ENCODE measurements around the gene ICE2.

ICE2 gene

DNA sequence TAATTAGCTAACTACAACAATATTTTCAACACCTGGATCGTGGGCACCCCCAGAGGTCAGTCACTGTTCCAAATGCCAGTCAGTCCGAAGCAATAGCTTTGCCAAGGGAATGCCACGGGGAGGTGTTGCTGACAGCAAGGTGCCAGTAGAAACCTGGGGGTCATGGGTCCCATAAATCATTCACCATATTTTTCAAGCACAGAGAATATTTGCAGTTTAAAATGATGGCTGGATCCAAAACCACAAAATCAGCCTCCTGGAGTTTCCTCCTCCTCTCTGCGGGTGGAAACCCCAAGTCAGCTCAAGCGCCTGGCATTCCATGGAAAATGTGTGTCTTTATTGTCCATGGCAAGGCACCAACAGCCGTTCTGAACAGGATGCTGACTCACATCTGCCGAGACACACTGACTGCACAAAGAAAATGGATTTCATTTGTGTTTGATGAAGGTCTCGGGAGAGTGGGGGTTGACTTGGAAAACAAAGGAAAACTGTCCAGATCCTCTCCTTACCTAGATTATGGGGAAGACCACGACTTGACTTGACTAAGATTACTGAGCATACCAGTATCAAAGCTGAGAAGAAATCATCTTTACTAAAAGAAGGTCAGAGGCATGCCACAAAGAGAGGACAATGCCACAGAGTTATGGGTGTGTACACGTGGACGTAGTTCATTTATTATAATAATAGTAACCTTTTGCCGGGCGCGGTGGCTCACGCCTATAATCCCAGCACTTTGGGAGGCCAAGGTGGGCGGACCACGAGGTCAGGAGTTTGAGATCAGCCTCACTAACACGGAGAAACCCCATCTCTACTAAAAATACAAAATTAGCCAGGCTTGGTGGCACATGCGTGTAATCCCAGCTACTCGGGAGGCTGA lies 107.5 kb downstream of the ICE2 start:
- TF ChIP-seq ZC3H10 (CRISPR knock-in tag; IDR thresholded peaks at IDR 0.05) (peak; percentile 62), ZNF70 (CRISPR knock-in tag; IDR thresholded peaks at IDR 0.05) (no peak), TOX (CRISPR knock-in tag; IDR thresholded peaks at IDR 0.05; ENCODE audit: borderline replicate concordance) (peak; percentile 80), ZNF8 (CRISPR knock-in tag; IDR thresholded peaks at IDR 0.05) (no peak), RARB (CRISPR knock-in tag; IDR thresholded peaks at IDR 0.05) (peak; percentile 81), ESRRG (CRISPR knock-in tag; IDR thresholded peaks at IDR 0.05) (no peak), PPARA (CRISPR knock-in tag; IDR thresholded peaks at IDR 0.05; ENCODE audit: borderline replicate concordance) (no peak), TCF4 (CRISPR knock-in tag; IDR thresholded peaks at IDR 0.05; ENCODE audit: borderline replicate concordance) (no peak), ZFP3 (CRISPR knock-in tag; IDR thresholded peaks at IDR 0.05) (peak; percentile 12; the same call in 1 of the 2 replicates), CSDC2 (CRISPR knock-in tag; IDR thresholded peaks at IDR 0.05) (0 out of 2 replicates have a peak, but pooled peaks have one; percentile 36), TSHZ2 (CRISPR knock-in tag; IDR thresholded peaks at IDR 0.05) (no peak), GLIS3 (CRISPR knock-in tag; IDR thresholded peaks at IDR 0.05) (no peak), ARNTL (CRISPR knock-in tag; IDR thresholded peaks at IDR 0.05; ENCODE audit: borderline replicate concordance, low read depth) (no peak), ISL1 (CRISPR knock-in tag; IDR thresholded peaks at IDR 0.05) (peak; percentile 87), PATZ1 (CRISPR knock-in tag; IDR thresholded peaks at IDR 0.05; ENCODE audit: borderline replicate concordance) (peak; percentile 62; the same call in 1 of the 2 replicates), BACH2 (CRISPR knock-in tag; IDR thresholded peaks at IDR 0.05; ENCODE audit: borderline replicate concordance) (no peak), ZNF565 (CRISPR knock-in tag; conservative IDR thresholded peaks at IDR 0.05; ENCODE audit: low read depth) (no peak), OSR1 (CRISPR knock-in tag; IDR thresholded peaks at IDR 0.05) (peak; percentile 60; the same call in 1 of the 2 replicates), ZFP30 (CRISPR knock-in tag; IDR thresholded peaks at IDR 0.05) (no peak), CREB5 (CRISPR knock-in tag; IDR thresholded peaks at IDR 0.05; ENCODE audit: low read depth) (peak; percentile 29), SNAI2 (CRISPR knock-in tag; IDR thresholded peaks at IDR 0.05) (0 out of 2 replicates have a peak, but pooled peaks have one; percentile 79)
- TF ChIP-seq, protein P1, sequence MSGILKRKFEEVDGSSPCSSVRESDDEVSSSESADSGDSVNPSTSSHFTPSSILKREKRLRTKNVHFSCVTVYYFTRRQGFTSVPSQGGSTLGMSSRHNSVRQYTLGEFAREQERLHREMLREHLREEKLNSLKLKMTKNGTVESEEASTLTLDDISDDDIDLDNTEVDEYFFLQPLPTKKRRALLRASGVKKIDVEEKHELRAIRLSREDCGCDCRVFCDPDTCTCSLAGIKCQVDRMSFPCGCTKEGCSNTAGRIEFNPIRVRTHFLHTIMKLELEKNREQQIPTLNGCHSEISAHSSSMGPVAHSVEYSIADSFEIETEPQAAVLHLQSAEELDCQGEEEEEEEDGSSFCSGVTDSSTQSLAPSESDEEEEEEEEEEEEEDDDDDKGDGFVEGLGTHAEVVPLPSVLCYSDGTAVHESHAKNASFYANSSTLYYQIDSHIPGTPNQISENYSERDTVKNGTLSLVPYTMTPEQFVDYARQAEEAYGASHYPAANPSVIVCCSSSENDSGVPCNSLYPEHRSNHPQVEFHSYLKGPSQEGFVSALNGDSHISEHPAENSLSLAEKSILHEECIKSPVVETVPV (CRISPR knock-in tag; IDR thresholded peaks at IDR 0.05), result no peak
- TF ChIP-seq, protein P2, sequence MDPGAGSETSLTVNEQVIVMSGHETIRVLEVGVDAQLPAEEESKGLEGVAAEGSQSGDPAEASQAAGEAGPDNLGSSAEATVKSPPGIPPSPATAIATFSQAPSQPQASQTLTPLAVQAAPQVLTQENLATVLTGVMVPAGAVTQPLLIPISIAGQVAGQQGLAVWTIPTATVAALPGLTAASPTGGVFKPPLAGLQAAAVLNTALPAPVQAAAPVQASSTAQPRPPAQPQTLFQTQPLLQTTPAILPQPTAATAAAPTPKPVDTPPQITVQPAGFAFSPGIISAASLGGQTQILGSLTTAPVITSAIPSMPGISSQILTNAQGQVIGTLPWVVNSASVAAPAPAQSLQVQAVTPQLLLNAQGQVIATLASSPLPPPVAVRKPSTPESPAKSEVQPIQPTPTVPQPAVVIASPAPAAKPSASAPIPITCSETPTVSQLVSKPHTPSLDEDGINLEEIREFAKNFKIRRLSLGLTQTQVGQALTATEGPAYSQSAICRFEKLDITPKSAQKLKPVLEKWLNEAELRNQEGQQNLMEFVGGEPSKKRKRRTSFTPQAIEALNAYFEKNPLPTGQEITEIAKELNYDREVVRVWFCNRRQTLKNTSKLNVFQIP (CRISPR knock-in tag; IDR thresholded peaks at IDR 0.05; ENCODE audit: borderline replicate concordance, low read depth), result no peak
- ATAC-seq, result peak; percentile 66

- ATAC-seq, result no peak
- no peak for TF ChIP-seq BACH2 (CRISPR knock-in tag; IDR thresholded peaks at IDR 0.05; ENCODE audit: borderline replicate concordance)
- no peak for TF ChIP-seq PPARA (CRISPR knock-in tag; IDR thresholded peaks at IDR 0.05; ENCODE audit: borderline replicate concordance)
- no peak for TF ChIP-seq GLIS3 (CRISPR knock-in tag; IDR thresholded peaks at IDR 0.05)
- no peak for TF ChIP-seq TCF4 (CRISPR knock-in tag; IDR thresholded peaks at IDR 0.05; ENCODE audit: borderline replicate concordance)
- TF ChIP-seq ZFP30 (CRISPR knock-in tag; IDR thresholded peaks at IDR 0.05), result no peak
- no peak for TF ChIP-seq ARNTL (CRISPR knock-in tag; IDR thresholded peaks at IDR 0.05; ENCODE audit: borderline replicate concordance, low read depth)
- no peak for TF ChIP-seq CSDC2 (CRISPR knock-in tag; IDR thresholded peaks at IDR 0.05)
- TF ChIP-seq SNAI2 (CRISPR knock-in tag; IDR thresholded peaks at IDR 0.05), result no peak
- TF ChIP-seq OSR1 (CRISPR knock-in tag; IDR thresholded peaks at IDR 0.05), result no peak
- TF ChIP-seq, protein P1 (CRISPR knock-in tag; IDR thresholded peaks at IDR 0.05), result no peak
- no peak for TF ChIP-seq PATZ1 (CRISPR knock-in tag; IDR thresholded peaks at IDR 0.05; ENCODE audit: borderline replicate concordance)
These were observed 108.1 kb downstream of the ICE2 start for GRCh38 chr15:60370869-60371136.
